Non-pigmented ciliary epithelial cell (primary cell): ENCODE data around the gene COL4A5.

Source experiments
- DNase-seq: peaks from one replicate; pipeline ENCODE4 v3.0.0-alpha.2; 2010; ENCODE audit warnings: low read depth

The COL4A5 gene

DNA sequence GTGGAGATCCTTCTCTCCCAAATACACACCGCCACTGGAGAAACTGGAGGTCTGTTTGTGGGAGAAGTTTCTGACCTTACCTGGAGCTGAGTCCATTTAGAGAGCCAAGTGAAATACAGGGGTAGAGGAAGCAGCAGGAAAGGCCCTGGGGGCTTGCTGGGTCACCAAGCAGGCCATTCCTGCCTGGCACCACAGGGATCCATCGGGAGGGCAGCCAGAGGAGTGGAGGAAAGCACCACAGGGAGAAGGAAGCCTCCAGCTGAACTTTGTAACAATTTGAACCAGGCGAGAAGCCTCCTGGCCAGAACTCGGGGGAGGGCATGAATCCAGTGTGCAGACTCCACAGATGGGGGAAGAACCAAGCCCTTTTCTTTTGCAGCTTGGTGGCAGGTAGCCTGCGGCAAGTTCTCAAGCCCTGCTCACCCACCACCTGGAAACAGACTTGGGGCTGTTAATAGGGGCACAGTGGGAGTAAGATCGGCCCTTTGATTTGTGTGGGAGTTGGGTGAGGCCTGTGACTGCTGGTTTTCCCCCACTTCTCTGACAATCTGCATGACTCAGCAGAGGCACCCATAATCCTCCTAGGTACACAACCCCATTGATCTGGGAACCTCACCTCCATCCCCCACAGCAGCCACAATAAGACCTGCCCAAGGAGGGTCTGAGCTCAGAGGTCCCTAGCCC is 202.1 kb downstream of the COL4A5 start:
- no peak for DNase-seq

DNA sequence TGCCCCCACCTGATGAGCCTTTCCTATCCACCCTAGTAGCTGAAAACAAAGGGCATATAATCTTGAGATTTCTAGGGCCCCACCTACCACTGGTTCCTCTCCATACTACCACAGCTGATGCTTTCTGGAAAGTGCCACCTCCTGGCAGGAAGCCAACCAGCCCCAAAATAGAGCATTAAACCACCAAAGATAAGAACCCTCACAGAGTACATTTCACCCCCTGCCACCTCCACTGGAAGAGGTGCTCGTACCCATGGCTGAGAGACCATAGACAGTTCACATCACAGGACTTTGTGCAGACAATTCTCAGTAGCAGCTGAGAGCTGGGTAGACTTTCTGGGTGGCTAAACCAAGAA is 202.6 kb downstream of the COL4A5 start:
- no peak for DNase-seq

DNA sequence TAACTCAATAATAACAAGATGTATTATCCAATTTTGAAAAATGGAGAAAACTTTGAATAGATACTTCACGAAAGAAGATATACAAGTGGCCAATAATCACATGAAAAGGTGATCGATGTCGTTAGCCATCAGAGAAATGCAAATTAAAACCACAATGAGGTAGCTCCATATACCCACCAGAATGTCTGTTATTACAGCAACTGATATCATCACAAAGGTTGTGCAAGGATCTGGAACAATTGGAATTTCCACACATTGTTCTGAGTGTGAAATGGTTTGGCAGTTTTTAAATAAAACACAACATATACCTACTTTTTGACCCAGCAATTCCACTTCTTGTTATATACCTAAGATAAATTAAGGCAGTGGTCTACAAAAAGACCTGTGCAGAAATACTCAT is 225.1 kb downstream of the COL4A5 start:
- no peak for DNase-seq

DNA sequence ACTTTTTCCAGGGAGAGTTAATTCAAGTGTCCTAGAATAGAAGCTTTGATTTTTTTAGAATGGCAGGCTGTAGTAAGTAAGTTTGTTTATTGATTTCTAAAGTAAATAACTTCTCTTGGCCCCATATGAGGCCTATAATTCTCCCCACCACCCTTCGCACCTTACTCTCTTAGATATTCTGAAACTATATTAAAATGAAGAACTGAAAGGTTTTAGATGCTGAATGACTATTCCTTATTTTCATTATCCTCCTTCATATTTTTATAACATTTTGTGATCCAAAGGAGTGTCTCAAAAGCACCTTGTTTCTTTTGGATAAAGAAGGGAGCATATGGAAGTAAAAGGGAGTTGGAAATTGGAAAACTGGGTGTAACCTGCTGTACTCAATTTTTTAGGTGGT is 226.5 kb downstream of the COL4A5 start:
- no peak for DNase-seq

DNA sequence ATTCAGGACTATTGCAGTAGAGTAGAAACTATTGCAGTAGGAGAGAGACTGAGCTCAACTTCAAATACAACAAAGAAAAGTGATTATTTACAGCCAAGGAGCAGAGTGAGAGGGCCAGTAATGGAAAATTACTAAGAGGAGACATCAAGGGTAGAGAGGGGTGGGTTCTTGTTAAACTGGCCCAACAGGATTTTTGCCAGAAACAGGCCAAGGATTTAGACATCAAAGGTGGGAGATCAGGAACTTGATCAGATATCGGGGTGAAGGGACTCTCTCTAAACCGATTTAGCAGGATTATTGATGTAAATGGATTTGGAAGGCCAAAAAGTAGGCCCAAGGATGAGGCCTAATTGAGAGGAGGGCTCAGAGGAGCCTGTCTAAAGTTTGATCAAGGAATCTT is 231.9 kb downstream of the COL4A5 start:
- DNase-seq, result no peak

DNA sequence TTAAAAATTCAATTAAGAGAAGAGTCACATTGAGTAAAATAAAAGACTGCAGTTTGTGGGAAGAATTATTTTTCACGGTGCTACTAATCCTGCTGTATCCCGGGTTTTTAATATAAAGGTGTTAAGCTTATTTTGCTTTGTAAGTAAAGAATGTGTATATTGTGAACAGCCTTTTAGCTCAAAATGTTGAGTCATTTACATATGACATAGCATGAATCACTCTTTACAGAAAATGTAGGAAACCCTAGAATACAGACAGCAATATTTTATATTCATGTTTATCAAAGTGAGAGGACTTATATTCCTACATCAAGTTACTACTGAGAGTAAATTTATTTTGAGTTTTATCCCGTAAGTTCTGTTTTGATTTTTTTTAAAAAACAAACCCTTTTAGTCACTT is 257.1 kb downstream of the COL4A5 start:
- DNase-seq, result no peak

DNA sequence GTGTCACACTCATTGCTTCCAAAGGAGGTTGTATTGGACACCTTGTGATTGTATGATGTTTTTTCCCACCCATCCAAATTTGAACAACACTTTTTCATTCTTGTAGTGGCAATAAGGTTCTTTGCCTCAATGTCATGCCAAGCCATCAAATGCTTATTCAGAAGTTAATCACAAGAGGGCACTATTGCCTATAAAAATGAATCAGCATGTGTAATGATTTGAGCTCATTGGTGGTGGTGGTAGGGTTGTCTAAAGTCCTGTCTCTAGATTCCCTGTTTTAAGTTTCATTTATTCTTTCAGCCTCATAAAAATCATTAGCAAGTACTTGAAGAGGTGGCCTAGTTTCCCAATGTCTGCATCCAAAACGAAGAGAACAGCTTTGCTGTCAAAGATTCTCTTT is 259.7 kb downstream of the COL4A5 start:
- DNase-seq, result no peak

DNA sequence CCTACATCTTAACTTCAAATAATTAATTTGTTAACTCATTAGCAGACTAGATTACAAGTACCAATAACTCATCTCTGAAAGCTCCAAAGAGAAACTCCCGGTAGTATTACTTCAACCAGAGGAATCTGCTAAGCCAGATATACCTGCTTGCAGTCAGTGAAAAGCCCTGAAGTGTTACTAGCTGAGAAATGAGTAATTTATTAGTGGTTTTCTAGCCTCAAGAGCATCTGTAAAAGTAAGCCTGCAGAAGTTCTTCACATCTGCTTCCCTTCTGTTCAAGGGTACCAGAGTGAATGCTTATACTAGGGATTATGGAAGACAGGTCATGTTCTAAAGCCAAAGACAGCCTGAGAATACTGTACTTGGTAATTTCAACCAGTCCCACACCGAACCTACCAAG is 262.0 kb downstream of the COL4A5 start:
- DNase-seq, result no peak

DNA sequence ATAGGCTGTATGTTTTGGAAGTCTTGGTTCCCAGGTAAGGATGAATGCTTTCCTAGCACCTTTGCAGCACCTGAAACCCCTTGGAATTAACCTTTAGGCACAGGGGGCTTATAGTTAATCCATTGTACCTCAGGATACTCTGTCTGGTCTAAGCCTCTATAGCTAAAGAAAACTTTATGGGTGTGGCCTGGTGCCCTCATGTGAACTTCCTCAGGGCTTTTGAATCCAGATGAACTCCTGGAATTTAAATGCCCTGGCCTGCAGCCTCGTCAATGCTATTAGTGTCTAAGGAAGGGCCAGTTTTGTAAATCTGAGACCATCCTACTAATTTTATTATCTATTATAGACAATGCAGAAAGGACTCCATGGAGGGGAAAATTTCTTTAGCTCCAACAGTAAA is 262.9 kb downstream of the COL4A5 start:
- DNase-seq, result no peak

DNA sequence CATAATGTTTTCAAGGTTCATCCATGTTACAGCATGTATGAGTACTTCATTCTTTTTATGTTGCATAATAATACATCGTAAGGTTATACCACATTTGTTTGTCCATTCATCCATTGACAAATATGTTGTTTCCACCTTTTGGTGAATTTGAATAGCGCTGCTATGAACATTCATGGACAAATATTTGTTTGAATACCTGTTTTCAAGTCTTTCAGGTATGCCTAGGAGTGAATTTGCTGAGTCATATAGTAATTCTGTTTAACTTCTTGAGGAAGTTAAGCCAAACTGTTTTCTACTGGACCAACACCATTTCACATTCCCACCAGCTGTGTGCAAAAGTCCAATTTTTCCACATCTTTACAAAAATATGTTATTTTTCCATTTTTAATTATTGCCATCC is 265.2 kb downstream of the COL4A5 start:
- DNase-seq, result no peak

DNA sequence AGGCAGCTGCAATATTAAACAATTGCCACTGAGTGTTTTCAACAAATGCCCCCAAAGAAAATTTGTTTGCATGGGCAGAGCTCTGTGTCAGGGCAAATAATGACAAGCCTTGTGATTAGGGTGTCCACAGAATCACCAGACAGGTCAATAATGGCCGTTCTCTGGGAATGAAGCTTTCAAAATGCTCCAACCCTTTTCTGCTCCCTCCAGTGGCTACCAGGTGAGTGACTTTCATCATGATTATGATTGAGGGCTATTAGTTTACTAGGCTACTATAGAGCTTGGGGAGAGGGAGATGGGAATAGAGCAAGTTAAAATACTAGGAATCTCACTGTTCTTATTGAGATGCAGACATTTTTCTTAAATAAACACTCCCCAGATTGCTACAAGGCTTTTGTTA is 273.2 kb downstream of the COL4A5 start:
- DNase-seq, result no peak

DNA sequence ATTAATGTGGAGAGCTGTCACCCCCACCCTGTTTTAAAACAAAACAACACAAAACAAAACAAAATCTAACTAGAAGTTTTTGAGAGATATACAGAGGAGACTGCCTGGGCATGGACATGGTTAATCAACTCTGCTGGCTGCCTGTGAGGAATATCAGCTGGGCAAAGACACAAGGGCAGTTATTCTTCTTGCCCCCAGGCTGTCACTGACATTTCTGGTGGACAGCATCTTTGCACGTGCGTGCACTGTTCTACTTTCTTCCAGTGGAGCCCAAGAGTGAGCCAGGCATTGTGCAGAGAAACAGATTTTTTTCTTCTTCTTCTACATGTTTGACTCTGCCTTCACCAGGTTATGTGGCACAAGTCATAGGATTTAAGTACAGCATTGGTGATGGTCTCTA is 282.9 kb downstream of the COL4A5 start:
- no peak for DNase-seq

DNA sequence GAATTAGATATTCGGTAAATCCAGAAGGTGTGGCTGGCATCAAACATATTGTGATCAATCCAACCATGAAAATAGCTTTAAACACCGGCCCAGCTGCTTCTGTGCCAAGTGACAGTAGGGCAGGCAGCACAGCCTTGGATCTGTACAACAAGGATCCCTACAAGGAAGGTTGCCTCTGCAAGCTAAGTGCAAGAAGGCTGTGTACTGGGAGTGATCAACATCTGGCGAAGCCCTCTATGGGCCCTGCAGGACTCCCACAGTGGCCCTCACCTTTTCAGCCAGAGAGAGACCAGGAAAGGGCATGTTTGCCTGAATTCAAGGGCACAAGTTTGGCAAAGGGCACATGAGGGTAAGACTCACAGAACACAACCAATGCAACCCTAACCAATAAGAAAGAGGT is 287.1 kb downstream of the COL4A5 start:
- no peak for DNase-seq

DNA sequence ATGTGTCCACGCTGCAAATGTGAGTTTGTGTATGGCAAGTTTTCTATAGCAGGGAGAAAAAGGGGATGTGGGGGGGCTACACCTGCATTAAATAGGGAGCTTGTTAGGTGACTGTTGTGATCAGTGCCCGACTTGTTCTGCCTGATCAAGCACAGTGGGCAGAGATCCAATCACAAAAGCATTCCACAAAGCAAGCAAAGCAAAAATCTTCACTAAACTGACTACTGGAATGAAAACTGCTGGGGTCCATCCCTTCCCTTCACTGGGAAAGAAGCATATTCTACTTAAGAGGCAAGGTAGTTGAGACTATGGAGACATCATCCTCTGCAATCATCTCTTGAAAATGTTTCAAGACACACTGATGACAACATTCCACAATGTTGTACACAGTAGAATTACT is 291.5 kb downstream of the COL4A5 start:
- no peak for DNase-seq

DNA sequence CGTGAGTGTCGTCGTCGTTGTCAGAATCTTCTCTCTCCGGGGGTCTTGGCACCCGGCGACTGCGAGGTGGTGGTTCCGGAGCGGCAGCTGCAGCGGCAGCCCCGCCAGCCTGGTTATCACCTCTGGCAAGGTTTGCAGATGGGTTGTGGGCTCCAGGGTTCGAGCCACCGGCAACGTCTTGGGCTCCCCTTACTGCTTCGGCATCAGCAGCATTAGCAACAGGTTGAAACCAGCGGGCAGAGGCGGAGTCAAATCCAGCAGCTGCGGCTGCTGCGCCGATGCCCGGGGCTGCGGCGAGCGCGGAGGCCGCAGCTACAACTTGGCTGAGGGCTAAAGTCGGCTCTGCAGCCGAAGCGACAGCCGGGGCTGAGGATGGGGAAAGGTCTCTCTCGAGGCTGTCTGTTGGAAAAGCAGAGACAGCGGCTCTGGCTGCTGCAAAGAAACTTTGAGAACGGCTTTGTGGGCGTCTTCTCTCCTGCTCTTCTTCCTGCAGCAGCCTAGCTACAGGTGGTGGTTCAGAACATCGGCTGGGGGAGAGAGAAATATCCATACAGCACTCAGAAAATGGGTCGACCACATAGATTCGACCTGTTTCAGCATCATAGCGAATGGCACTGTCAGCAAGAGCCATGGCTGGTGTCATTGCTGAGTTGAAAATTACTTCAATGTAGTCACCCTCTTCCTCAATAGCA is 293.1 kb downstream of the COL4A5 start:
- no peak for DNase-seq

DNA sequence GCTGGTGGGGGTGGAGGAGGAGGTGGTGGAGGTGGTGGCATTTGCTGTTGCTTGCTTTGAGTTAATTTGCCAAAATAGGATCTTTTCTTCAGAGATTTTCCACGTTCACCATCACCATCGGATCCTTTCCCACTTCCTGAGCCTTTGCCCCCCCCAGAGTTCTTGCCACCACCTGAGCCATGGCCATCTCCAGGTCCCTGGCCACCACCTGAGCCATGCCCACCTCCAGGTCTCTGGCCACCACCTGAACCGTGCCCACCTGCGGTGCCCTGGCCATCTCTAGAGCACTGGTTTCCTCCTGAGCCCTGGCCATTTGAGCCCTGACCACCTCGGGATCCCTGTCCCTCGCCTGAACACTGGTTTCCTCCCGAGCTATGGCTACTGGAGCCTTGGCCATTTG is 294.8 kb downstream of the COL4A5 start:
- no peak for DNase-seq

DNA sequence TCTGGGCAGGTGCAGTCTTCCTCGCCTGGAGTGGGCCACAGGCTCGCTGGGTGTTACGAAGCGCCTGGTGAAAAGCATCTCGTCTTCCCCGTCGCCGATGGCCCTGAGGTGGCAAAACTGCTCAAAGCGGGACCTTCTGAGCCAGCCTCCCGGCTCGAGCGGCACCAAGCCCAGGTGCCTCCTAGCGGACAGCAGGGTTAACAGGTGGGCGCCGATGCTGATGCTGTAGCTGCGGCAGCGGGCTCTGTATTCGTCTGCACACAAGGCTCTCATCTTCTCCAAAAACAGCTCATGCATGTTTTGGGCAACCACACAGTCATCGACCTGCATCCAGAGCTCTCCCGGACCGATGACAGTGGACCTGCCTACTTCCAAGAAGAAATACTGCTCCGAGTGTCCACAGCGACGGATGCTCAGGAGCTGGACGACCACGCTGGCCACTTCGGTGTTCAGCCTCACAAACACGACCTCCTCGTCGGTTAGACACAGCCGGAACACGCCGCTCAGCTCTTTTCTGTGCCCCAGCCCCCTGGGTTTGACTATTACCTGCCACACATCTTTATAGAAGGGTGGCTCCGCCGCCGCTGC is 295.5 kb downstream of the COL4A5 start:
- no peak for DNase-seq

DNA sequence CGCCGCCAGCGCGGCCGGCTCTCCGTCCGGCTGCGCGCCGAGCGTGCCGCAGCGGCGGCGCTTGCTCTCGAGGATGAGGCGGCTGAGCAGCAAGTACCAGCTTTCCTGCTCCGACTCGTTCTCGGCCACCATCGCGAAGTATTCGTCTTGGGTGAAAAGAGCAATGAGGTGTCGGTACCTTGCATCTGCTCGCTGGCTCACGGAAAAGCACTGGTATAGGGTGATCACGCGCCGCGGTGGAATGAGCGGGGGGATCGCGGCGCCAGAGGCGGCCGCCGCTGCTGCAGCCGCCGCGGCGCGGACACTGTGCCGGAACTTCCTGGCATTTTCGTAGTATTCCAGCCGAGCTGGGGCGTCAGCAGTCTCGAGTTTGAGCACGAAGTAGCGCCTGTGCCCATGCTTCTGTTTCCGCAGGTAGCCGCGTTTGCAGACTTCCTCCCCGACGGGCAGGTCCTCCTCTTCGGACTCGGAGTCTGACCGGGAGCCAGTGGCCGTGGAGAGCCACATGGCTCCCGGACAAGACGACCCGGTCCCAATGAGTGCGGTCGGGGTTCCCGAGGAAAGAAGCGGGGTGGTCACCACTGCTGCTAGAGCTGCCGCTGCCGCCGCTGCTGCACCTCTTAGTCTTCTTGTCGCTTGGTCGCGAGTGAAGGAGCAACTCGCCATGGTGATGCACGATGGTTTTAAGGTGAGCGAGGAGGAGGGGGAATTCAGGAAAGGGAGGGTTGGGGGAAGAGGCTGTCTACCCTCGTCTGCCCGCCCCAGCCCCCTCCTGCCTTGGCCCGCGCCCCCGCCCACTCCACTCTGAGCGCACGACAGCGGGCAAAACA is 296.3 kb downstream of the COL4A5 start:
- no peak for DNase-seq

DNA sequence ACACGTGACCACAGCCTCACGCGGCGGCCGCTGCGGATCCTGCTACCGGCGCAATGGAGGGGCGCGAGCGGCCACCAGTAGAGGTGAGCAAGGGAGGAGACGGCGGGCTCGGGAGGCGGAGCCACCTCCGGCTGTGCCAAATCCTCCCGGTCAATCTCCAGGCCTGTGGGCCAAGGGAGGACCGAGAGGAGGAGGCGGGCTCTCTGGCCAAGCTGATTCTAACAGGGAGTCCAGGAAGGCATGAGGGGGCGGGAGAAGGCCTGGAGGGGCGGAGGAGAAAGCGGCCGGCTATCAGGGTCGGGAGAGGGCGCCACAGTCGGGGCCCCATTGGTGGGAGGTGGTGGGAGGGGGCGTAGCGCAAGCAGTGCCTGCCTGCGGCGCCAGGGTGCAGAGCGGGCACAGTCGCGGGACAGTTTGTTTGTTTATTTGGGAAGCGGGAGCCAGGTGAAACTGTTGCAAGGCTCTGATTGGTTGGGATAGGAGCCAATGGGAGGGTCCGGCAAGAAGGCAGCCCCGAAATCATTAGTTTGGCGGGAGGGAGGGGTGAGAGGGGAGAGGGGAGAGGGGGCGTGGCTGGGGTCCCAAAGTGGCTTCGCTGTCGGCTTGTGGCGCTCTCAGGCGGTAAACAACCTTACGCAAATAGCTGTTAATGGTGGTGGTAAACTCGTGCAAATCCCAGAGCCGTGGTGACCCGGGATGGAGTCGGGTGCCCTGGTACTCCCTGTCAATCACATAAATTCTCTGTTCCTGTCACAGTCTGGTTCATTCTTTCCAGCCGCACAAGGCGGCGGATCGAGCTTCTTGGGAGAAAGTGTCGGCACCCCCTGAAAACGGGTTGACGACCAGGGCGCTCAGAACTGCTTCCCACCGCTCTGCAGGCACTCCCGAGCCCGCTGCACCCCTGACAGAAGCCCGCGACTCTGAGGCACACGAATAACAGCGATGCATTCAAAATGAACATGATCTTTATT is 297.2 kb downstream of the COL4A5 start, which contains the start of gene IRS4:
Gene IRS4 (minus strand): TSS at position 55 of the 971 bp plus-strand sequence.
- no peak for DNase-seq

DNA sequence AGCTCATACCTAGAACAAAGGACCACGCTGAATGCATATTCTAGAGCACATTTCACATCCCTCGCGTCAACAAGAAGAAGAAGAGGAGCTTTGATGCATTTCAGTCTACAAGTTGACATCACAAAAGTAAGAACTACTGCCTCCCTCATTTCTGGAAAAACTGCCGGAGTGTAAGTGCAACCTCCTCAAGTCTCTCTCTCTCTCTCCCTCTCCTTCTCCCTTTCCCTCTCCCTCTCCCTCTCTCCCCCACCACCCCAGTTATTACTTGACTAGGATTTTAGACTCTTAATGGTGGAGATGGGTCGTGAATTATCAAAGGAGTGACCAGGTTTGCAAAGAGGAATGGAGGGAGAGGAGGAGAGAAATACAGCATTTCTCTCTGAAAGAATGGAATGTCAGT is 298.1 kb downstream of the COL4A5 start:
- DNase-seq, result no peak

DNA sequence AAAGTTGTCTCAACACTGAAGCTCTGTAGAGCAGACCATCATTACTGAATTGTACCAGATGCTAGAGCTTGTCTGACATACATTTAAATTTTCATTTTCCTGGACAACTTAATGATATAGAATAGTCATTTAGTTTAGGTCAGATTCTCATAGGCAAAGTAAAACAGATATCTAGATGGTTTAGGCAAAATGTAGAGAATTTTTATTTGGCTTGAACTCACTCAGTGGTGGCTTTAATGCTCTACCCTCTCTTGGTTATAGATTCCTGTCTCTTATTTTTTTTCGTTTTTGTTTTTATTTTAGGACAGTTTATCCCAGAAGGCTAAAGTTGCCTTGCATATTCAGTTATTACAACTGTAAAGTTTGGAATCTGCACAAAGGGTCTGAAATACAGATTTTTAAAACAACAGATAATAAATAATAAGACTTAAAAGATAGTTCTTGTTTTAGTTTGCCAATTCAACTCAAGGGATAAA is 300.7 kb downstream of the COL4A5 start:
- DNase-seq, result no peak
